Measurements from ENCODE around the gene PRR35.
"Not testable (repeated sequence)": the region's sequence is repeated elsewhere in the genome, so short reads cannot be mapped to it uniquely, and the experiment has no call there.

Gene PRR35

GRCh38 chr16:591892-592517 lies 31.8 kb downstream of the PRR35 start:
- in situ Hi-C loops (cut with MboI; ENCODE audit: low sequenced_read_pairs), result no loop called here

GRCh38 chr16:592518-593306 lies 32.5 kb downstream of the PRR35 start:
- in situ Hi-C loops (cut with MboI; ENCODE audit: low sequenced_read_pairs), result no loop called here

GRCh38 chr16:593406-593805 lies 33.2 kb downstream of the PRR35 start:
- in situ Hi-C loops (cut with MboI; ENCODE audit: low sequenced_read_pairs), result no loop called here

- in situ Hi-C loops (cut with MboI; ENCODE audit: low sequenced_read_pairs), result no loop called here
Observed at GRCh38 chr16:593807-594206, 33.6 kb downstream of the PRR35 start.

- in situ Hi-C loops (cut with MboI; ENCODE audit: low sequenced_read_pairs), result no loop called here
Observed at GRCh38 chr16:595094-595528, 34.9 kb downstream of the PRR35 start.

- in situ Hi-C loops (cut with MboI; ENCODE audit: low sequenced_read_pairs), result no loop called here
Observed at GRCh38 chr16:595942-596735, 35.9 kb downstream of the PRR35 start.

- in situ Hi-C loops (cut with MboI; ENCODE audit: low sequenced_read_pairs), result no loop called here
Observed at GRCh38 chr16:596736-597060, 36.5 kb downstream of the PRR35 start.

- in situ Hi-C loops (cut with MboI; ENCODE audit: low sequenced_read_pairs), result not testable (repeated sequence)
Observed at GRCh38 chr16:597655-598054, 37.5 kb downstream of the PRR35 start.

GRCh38 chr16:598823-599739 lies 38.9 kb downstream of the PRR35 start:
- in situ Hi-C loops (cut with MboI; ENCODE audit: low sequenced_read_pairs), result no loop called here

- in situ Hi-C loops (cut with MboI; ENCODE audit: low sequenced_read_pairs), result no loop called here
Observed at GRCh38 chr16:600781-601180, 40.6 kb downstream of the PRR35 start.

GRCh38 chr16:603933-604332 lies 43.7 kb downstream of the PRR35 start:
- in situ Hi-C loops (cut with MboI; ENCODE audit: low sequenced_read_pairs), result no loop called here

GRCh38 chr16:606656-607307 lies 46.6 kb downstream of the PRR35 start:
- in situ Hi-C loops (cut with MboI; ENCODE audit: low sequenced_read_pairs), result no loop called here

- in situ Hi-C loops (cut with MboI; ENCODE audit: low sequenced_read_pairs), result no loop called here
Observed at GRCh38 chr16:608019-608418, 47.8 kb downstream of the PRR35 start.

- in situ Hi-C loops (cut with MboI; ENCODE audit: low sequenced_read_pairs), result no loop called here
Observed at GRCh38 chr16:609316-609715, 49.1 kb downstream of the PRR35 start.

GRCh38 chr16:609984-610383 lies 49.8 kb downstream of the PRR35 start:
- in situ Hi-C loops (cut with MboI; ENCODE audit: low sequenced_read_pairs), result no loop called here

- in situ Hi-C loops (cut with MboI; ENCODE audit: low sequenced_read_pairs), result no loop called here
Observed at GRCh38 chr16:610513-611381, 50.6 kb downstream of the PRR35 start.

- in situ Hi-C loops (cut with MboI; ENCODE audit: low sequenced_read_pairs), result no loop called here
Observed at GRCh38 chr16:615122-615521, 54.9 kb downstream of the PRR35 start.
